HG03045 (cell line): ENCODE measurements around the gene FBXW12.
"Not testable (repeated sequence)": the region's sequence is repeated elsewhere in the genome, so short reads cannot be mapped to it uniquely, and the experiment has no call there.

Experiments used
- ATAC-seq: cut with Tn5 transposase; IDR thresholded peaks from one replicate; pipeline ENCODE4 v1.9.1; 2021; ENCODE audit warnings: mild to moderate bottlenecking, moderate library complexity; ENCODE audit not compliant: unreplicated experiment

FBXW12 gene

GRCh38 chr3:48371651-48372376, at the start of gene FBXW12:
Gene FBXW12 (plus strand): TSS chr3:48372219. CDS start chr3:48372768, 549 bp downstream.
- no peak for ATAC-seq

GRCh38 chr3:48331706-48332435, 40.1 kb upstream of the FBXW12 start:
- ATAC-seq: not testable (repeated sequence)

GRCh38 chr3:48333346-48334245, 38.4 kb upstream of the FBXW12 start, which contains the start of gene SPINK8:
Gene SPINK8 (minus strand): TSS chr3:48333661. CDS start chr3:48328341, 5,320 bp downstream.
- ATAC-seq: not testable (repeated sequence)

GRCh38 chr3:48334605-48335004, 37.4 kb upstream of the FBXW12 start:
- ATAC-seq: no peak

GRCh38 chr3:48335286-48335685, 36.7 kb upstream of the FBXW12 start:
- ATAC-seq: not testable (repeated sequence)

GRCh38 chr3:48337536-48337935, 34.5 kb upstream of the FBXW12 start:
- ATAC-seq: not testable (repeated sequence)

- ATAC-seq: no peak
These were observed 33.4 kb upstream of the FBXW12 start for GRCh38 chr3:48338635-48339034.

- no peak for ATAC-seq
These were observed 28.6 kb upstream of the FBXW12 start for GRCh38 chr3:48343432-48343831.

- ATAC-seq: no peak
These were observed 27.0 kb upstream of the FBXW12 start for GRCh38 chr3:48344867-48345507.

- no peak for ATAC-seq
These were observed 26.0 kb upstream of the FBXW12 start for GRCh38 chr3:48345946-48346572.

- ATAC-seq: no peak
These were observed 24.5 kb upstream of the FBXW12 start for GRCh38 chr3:48347500-48347899.

GRCh38 chr3:48352546-48352945, 19.5 kb upstream of the FBXW12 start:
- no peak for ATAC-seq

GRCh38 chr3:48353987-48354386, 18.0 kb upstream of the FBXW12 start:
- no peak for ATAC-seq

- no peak for ATAC-seq
These were observed 15.6 kb upstream of the FBXW12 start for GRCh38 chr3:48356419-48356818.

- no peak for ATAC-seq
These were observed 10.1 kb upstream of the FBXW12 start for GRCh38 chr3:48361928-48362327.

- ATAC-seq: no peak
These were observed 7.2 kb upstream of the FBXW12 start for GRCh38 chr3:48364840-48365239.

GRCh38 chr3:48367201-48367600, 4.8 kb upstream of the FBXW12 start:
- no peak for ATAC-seq

GRCh38 chr3:48369693-48370332, 2.2 kb upstream of the FBXW12 start:
- ATAC-seq: no peak

- no peak for ATAC-seq
These were observed 1.7 kb upstream of the FBXW12 start for GRCh38 chr3:48370333-48370713.

- no peak for ATAC-seq
These were observed 355 bp downstream of the FBXW12 start for GRCh38 chr3:48372377-48372770.
